Measurements from ENCODE around the gene NDP.

Gene NDP

DNA sequence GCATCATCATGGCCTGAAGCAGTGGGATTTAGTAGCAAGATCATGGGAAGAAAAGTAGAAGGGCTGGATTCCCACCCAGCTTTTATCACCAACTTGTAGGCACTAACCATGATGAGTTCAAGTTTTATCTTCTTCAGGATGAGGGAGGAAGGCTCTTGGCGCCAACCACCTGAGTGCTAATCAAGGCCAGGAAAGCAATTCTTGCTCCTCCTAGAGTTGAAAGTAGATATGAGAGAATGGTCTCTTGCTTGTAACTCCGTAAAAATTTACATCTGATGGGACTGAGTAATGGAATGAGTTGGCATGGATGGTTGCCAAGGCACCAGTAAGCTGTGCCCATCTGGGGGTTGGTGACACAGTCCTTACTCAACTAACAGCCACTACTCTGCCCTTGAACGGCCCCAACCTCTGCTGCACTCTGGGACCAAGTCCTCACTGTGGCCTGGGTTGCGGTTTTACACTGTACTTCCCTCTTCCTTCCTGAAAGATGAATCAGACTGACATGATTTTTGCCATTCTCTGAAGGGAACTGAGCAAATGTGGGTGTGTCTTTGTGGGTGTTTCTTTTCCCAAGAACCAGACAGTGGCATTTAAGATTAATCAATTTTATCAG, 39.4 kb upstream of the NDP start:
- TF ChIP-seq, protein P1, sequence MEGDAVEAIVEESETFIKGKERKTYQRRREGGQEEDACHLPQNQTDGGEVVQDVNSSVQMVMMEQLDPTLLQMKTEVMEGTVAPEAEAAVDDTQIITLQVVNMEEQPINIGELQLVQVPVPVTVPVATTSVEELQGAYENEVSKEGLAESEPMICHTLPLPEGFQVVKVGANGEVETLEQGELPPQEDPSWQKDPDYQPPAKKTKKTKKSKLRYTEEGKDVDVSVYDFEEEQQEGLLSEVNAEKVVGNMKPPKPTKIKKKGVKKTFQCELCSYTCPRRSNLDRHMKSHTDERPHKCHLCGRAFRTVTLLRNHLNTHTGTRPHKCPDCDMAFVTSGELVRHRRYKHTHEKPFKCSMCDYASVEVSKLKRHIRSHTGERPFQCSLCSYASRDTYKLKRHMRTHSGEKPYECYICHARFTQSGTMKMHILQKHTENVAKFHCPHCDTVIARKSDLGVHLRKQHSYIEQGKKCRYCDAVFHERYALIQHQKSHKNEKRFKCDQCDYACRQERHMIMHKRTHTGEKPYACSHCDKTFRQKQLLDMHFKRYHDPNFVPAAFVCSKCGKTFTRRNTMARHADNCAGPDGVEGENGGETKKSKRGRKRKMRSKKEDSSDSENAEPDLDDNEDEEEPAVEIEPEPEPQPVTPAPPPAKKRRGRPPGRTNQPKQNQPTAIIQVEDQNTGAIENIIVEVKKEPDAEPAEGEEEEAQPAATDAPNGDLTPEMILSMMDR (conservative IDR thresholded peaks at IDR 0.05; ENCODE audit: low read depth): no peak
- peak overlapping the region; percentile 48 for H3K27ac ChIP-seq
- peak; percentile 73 for DNase-seq (ENCODE audit: low spot score)
- CTCF ChIA-PET: interaction anchor here (0.5 to 1.2 kb wide), 3 partner anchors 54 to 162 kb away, joined by 4 to 7 read pairs (median 4); no protein-coding TSS in a partner anchor
- POLR2A ChIA-PET (ENCODE audit: low non-redundant PET): no interaction called here

DNA sequence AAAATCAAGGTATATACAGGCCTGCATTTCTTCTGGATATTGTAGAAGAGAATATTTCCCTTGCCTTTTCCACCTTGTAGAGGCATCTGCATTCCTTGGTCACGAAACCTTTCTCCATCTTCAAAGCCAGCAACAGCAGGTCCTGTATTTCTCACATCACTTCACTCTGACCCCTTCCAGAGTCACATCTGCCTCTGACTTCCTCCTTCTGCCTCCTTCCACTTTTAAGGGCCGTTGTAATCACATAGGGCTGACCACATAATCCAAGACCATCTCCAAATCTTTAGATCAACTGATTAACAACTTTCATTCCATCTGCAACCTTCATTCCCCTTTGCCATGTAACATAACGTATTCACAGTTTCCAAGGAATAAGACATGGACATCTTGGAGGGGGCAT, 38.3 kb upstream of the NDP start:
- ChIA-PET CTCF (interaction anchor here (0.7 to 1.2 kb wide), 2 partner anchors 53 to 1153 kb away, joined by 3 to 4 read pairs; no protein-coding TSS in a partner anchor), POLR2A (ENCODE audit: low non-redundant PET) (no interaction called here)
- no peak for DNase-seq (ENCODE audit: low spot score)
- TF ChIP-seq, protein P1 (conservative IDR thresholded peaks at IDR 0.05; ENCODE audit: low read depth): no peak
- H3K27ac ChIP-seq: no peak overlapping the region

DNA sequence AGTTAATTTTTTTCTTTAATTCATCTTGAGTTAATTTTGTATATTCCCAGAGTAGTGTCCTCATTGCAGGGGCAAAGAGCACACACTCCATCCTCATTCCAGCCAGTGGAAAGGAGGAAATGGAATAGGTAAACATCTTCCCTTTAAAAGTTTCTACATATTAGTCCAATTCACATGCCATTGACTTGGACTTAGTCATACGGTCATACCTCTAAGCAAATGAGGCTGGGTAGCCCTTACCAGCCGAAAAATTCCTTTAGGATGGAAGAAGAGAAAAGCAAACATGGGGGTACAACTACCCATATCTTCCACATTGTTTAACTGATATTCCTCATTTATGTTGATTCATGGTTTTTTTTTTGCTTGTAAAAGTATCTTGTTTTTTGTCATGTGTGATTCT, 37.4 kb upstream of the NDP start:
- ChIA-PET POLR2A (ENCODE audit: low non-redundant PET) (no interaction called here), CTCF (interaction anchor here (0.7 kb wide), 1 partner anchor 1153 kb away, joined by 3 read pairs; no protein-coding TSS in a partner anchor)
- TF ChIP-seq, protein P1 (conservative IDR thresholded peaks at IDR 0.05; ENCODE audit: low read depth): no peak
- H3K27ac ChIP-seq: no peak overlapping the region
- DNase-seq (ENCODE audit: low spot score): no peak

DNA sequence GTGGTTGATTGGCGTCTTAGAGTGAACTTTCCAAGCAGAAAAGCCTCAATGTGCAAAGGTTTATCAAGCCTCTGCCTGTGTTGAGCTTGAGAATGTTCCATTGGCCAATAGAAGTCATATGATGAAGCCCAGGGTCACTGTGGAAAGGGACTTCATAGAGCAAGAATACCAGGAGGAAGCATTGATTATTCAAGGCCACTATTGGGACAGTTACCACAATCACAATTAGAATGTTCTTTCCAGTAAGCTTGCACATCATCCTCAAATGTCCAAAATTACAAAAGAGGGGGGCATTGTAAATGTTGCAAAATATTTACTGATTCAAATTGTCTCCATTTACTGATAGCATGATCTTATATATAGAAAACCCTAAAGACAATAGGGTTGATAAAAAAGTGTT, 32.9 kb upstream of the NDP start:
- CTCF ChIA-PET: no interaction called here
- no peak overlapping the region for H3K27ac ChIP-seq
- TF ChIP-seq, protein P1 (conservative IDR thresholded peaks at IDR 0.05; ENCODE audit: low read depth): no peak
- POLR2A ChIA-PET (ENCODE audit: low non-redundant PET): no interaction called here
- DNase-seq (ENCODE audit: low spot score): no peak

DNA sequence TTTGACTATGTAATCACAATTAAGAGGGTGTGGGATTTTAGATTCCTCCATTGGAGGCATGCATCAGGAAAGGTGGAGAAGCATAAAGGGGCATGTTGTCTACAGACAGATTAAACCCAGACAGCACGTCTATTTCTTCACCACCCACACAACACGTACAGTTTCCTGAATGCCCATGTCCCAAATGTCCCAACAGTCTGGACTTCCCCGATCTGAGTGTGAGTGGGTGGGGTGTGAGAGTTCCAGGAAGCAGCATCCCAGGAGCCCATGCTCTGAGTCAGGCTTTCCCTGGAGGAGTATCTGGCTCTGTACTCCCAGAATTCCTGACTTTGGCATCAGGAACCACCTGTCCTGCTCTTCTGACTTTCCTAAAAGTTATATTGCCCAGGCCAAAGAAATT, 30.8 kb upstream of the NDP start:
- DNase-seq (ENCODE audit: low spot score): no peak
- no peak overlapping the region for H3K27ac ChIP-seq
- TF ChIP-seq, protein P1 (conservative IDR thresholded peaks at IDR 0.05; ENCODE audit: low read depth): no peak
- POLR2A ChIA-PET (ENCODE audit: low non-redundant PET): no interaction called here
- CTCF ChIA-PET: no interaction called here

DNA sequence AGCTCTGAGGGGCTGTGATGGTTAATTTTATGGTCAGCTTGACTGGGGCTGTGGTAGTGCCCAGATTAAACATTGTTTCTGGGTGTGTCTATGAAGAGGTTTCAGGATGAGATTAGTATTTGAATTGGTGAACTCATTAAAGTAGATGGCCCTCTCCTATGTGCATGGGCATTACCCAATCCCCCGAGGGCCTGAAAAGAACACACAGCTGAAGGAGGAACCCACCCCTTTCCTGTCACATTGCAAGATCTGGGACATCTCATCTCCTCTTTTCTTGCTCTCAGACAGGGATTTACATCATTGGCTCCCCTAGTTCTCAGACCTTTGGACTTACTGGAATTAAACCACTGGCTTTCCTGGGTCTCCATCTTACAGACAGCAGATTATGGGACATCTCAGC, 29.4 kb upstream of the NDP start:
- TF ChIP-seq, protein P1 (conservative IDR thresholded peaks at IDR 0.05; ENCODE audit: low read depth): no peak
- no peak for DNase-seq (ENCODE audit: low spot score)
- ChIA-PET CTCF (interaction anchor here (0.9 kb wide), 1 partner anchor 175 kb away, joined by 8 read pairs; no protein-coding TSS in a partner anchor), POLR2A (ENCODE audit: low non-redundant PET) (no interaction called here)
- no peak overlapping the region for H3K27ac ChIP-seq

All from RWPE1 (cell line).